Gastrocnemius medialis (tissue), 4 donors: Measurements from ENCODE around the gene ARFGEF3.

Experiments used
- CTCF ChIP-seq, 5 experiments: fragments of 450-650 bp in 3 of 5; fragments of 200-600 bp in 2 of 5; sonication (generic) in 2 of 5; IDR thresholded peaks in 4 of 5; conservative IDR thresholded peaks in 1 of 5; 1 replicate in 4 of 5; 2 replicates in 1 of 5; pipeline ENCODE4 v1.5.1; 2016 to 2019; ENCODE audit warnings: antibody characterized with exemption in 5 of 5, mild to moderate bottlenecking in 3 of 5, moderate library complexity in 3 of 5
- POLR2A ChIP-seq, 2 donors: fragments of 450-650 bp; IDR thresholded peaks; one replicate each; pipeline ENCODE4 v1.6.1; 2017; ENCODE audit warnings: antibody characterized with exemption in 2 of 2, mild to moderate bottlenecking in 2 of 2, moderate library complexity in 2 of 2

- no peak for TF ChIP-seq POLR2A (IDR thresholded peaks at IDR 0.05)
- TF ChIP-seq CTCF (IDR thresholded peaks at IDR 0.05 in 4 of 5, conservative IDR thresholded peaks at IDR 0.05 in 1 of 5) = no peak
These were observed 64.2 kb downstream of the ARFGEF3 start for GRCh38 chr6:138225953-138226352.
